HepG2 (cell line): Measurements from ENCODE around the gene TMEM255B. TPM values are rescaled to one million over a fixed set of nuclear protein-coding genes. Genes with fewer than 3 reads are reported as not detected.
A peak's percentile ranks its signal among the peaks of the same experiment; 100 is the strongest.

Experiments
- CBFB ChIP-seq: sonication (generic); formaldehyde crosslinking; IDR thresholded peaks from 2 replicates; pipeline ENCODE4 v1.4.0; 2020; ENCODE audit warnings: missing genetic modification reagents
- ISX ChIP-seq: sonication (generic); formaldehyde crosslinking; conservative IDR thresholded peaks from 2 replicates; pipeline ENCODE4 v1.5.0; 2020; ENCODE audit warnings: missing genetic modification reagents
- KDM5A ChIP-seq: fragments of 200-600 bp; sonication (generic); IDR thresholded peaks from 2 replicates; pipeline ENCODE4 v1.7.0; 2018; ENCODE audit warnings: antibody characterized with exemption, mild to moderate bottlenecking, low read length, borderline replicate concordance
- NFKB2 ChIP-seq: sonication (generic); formaldehyde crosslinking; IDR thresholded peaks from 2 replicates; pipeline ENCODE4 v1.4.0; 2020; ENCODE audit warnings: missing genetic modification reagents, borderline replicate concordance
- NRL ChIP-seq: sonication (generic); formaldehyde crosslinking; IDR thresholded peaks from 2 replicates; pipeline ENCODE4 v1.5.0; 2020; ENCODE audit warnings: missing genetic modification reagents, mild to moderate bottlenecking, moderate library complexity, borderline replicate concordance
- PITX1 ChIP-seq: sonication (generic); formaldehyde crosslinking; IDR thresholded peaks from 2 replicates; pipeline ENCODE4 v1.5.1; 2020; ENCODE audit warnings: mild to moderate bottlenecking, missing genetic modification reagents
- SALL1 ChIP-seq: sonication (generic); formaldehyde crosslinking; IDR thresholded peaks from 2 replicates; pipeline ENCODE4 v1.8.0; 2022; ENCODE audit warnings: mild to moderate bottlenecking, missing genetic modification reagents
- SNAPC4 ChIP-seq: sonication (generic); formaldehyde crosslinking; IDR thresholded peaks from 2 replicates; pipeline ENCODE4 v1.4.0; 2020; ENCODE audit warnings: mild to moderate bottlenecking, missing genetic modification reagents
- SP1 ChIP-seq, 2 experiments: fragments of 450-650 bp in 1 of 2; sonication (generic) in 1 of 2; formaldehyde crosslinking in 1 of 2; IDR thresholded peaks; 2 replicates each; pipeline versions ENCODE4 v1.4.0 to v1.6.1; 2016 to 2020; ENCODE audit warnings: missing genetic modification reagents in 1 of 2
- SUZ12 ChIP-seq: fragments of 150-350 bp; IDR thresholded peaks from 2 replicates; pipeline ENCODE4 v1.6.1; 2014; ENCODE audit warnings: low read depth, low read length
- TMF1 ChIP-seq: sonication (generic); formaldehyde crosslinking; IDR thresholded peaks from 2 replicates; pipeline ENCODE4 v1.8.1; 2022; ENCODE audit warnings: low read depth, missing genetic modification reagents
- ZFP36L2 ChIP-seq: sonication (generic); formaldehyde crosslinking; IDR thresholded peaks from 2 replicates; pipeline ENCODE4 v1.4.0; 2020; ENCODE audit warnings: missing genetic modification reagents
- ZNF207 ChIP-seq: fragments of 450-650 bp; IDR thresholded peaks from 2 replicates; pipeline ENCODE4 v1.6.1; 2016; ENCODE audit warnings: antibody characterized with exemption, borderline replicate concordance
- ZNF224 ChIP-seq: sonication (generic); formaldehyde crosslinking; IDR thresholded peaks from 2 replicates; pipeline ENCODE4 v1.5.0; 2020; ENCODE audit warnings: mild to moderate bottlenecking, missing genetic modification reagents
- ZNF235 ChIP-seq: sonication (generic); formaldehyde crosslinking; IDR thresholded peaks from 2 replicates; pipeline ENCODE4 v1.8.1; 2023; ENCODE audit warnings: mild to moderate bottlenecking, missing genetic modification reagents, borderline replicate concordance
- ZNF484 ChIP-seq: sonication (generic); formaldehyde crosslinking; IDR thresholded peaks from 2 replicates; pipeline ENCODE4 v1.5.1; 2020; ENCODE audit warnings: mild to moderate bottlenecking, low read depth, missing genetic modification reagents, borderline replicate concordance
- ZNF543 ChIP-seq: sonication (generic); formaldehyde crosslinking; IDR thresholded peaks from 2 replicates; pipeline ENCODE4 v1.4.0; 2020; ENCODE audit warnings: mild to moderate bottlenecking, missing genetic modification reagents
- ZNF562 ChIP-seq: sonication (generic); formaldehyde crosslinking; IDR thresholded peaks from 2 replicates; pipeline ENCODE4 v1.8.0; 2022; ENCODE audit warnings: missing genetic modification reagents, borderline replicate concordance
- ZNF570 ChIP-seq: sonication (generic); formaldehyde crosslinking; IDR thresholded peaks from 2 replicates; pipeline ENCODE4 v1.4.0; 2020; ENCODE audit warnings: mild to moderate bottlenecking, missing genetic modification reagents, borderline replicate concordance
- ZNF629 ChIP-seq: sonication (generic); formaldehyde crosslinking; conservative IDR thresholded peaks from 2 replicates; pipeline ENCODE4 v1.5.0; 2020; ENCODE audit warnings: missing genetic modification reagents
- ZNF782 ChIP-seq: sonication (generic); formaldehyde crosslinking; IDR thresholded peaks from 2 replicates; pipeline ENCODE4 v1.4.0; 2020; ENCODE audit warnings: missing genetic modification reagents, mild to moderate bottlenecking, borderline replicate concordance
- ZNF790 ChIP-seq: sonication (generic); formaldehyde crosslinking; IDR thresholded peaks from 2 replicates; pipeline ENCODE4 v1.8.0; 2022; ENCODE audit warnings: missing genetic modification reagents, mild to moderate bottlenecking, borderline replicate concordance
- ZNF891 ChIP-seq: sonication (generic); formaldehyde crosslinking; IDR thresholded peaks from 2 replicates; pipeline ENCODE4 v1.5.0; 2020; ENCODE audit warnings: mild to moderate bottlenecking, missing genetic modification reagents
- ZSCAN20 ChIP-seq: sonication (generic); formaldehyde crosslinking; IDR thresholded peaks from 2 replicates; pipeline ENCODE4 v1.4.0; 2020; ENCODE audit warnings: missing genetic modification reagents, mild to moderate bottlenecking, borderline replicate concordance
- polyA plus RNA-seq, 8 experiments: library from polyadenylated mRNA; depleted of rRNA in 3 of 8; stranded (reverse) in 7 of 8; unstranded in 1 of 8; fragments of >200 nt; fragmentation: Illumina TruSeq in 4 of 8; extraction: Trizol in 4 of 8; gene quantifications; 2 replicates each; pipeline versions ENCODE4 v1.2.1 to v1.2.3, GENCODE V29; 2011 to 2016; ENCODE audit warnings: low read depth in 4 of 8, missing spikeins in 1 of 8, mixed read lengths in 1 of 8; ENCODE audit not compliant: insufficient read depth in 1 of 8
- total RNA-seq, 5 experiments: library from RNA; depleted of rRNA; stranded (reverse); fragments of >200 nt; fragmentation: Illumina TruSeq; extraction: Trizol; gene quantifications; 2 replicates each; pipeline ENCODE4 v1.2.3, GENCODE V29; 2016; ENCODE audit warnings: low read depth in 1 of 5
- TF ChIP-seq, protein P1 (sequence below): sonication (generic); formaldehyde crosslinking; IDR thresholded peaks from 2 replicates; pipeline ENCODE4 v1.4.0; 2020; ENCODE audit warnings: mild to moderate bottlenecking, missing genetic modification reagents
- TF ChIP-seq, protein P2 (sequence below): IDR thresholded peaks from 2 replicates; pipeline ENCODE4 v1.6.1; 2018; ENCODE audit warnings: missing genetic modification reagents

Gene TMEM255B
- total and polyA plus RNA-seq, 2 of the 13 experiments (the other 11 are each of a cell fraction or from before 2014, with no cell fraction given): not detected

DNA sequence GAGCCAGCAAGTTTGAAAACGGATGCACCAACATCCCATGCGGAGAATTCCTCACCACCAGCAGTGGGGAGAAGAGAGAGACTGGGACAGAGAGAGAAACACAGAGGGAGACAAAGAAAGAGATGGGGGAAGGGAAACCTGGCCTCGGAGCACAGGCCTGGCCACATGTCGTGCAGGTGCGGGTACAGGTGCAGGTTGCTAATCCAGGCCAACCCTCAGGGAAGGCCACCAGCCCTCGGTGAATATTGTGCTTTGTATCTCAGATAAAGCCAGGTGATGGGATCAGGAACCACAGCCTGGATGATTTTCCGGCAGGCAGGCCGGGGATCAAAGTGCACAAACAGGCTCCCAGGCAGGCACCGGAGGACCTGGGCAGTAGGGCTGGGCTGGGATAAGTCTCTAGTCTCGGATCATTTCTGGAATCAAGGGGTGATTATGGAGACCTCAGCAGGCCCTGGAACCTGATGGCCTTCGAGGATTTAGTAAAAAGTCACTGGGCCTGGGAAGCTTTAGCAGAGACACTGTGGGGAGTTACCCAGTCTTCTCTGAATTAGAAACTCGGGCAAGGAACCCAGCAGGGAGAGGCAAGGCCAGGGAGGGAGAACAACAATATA is 101.1 kb downstream of the TMEM255B start (continued):
- TF ChIP-seq ZNF782 (CRISPR knock-in tag) (no peak), PITX1 (no peak), ZNF207 (no peak), ZNF570 (CRISPR knock-in tag) (no peak), ZFP36L2 (CRISPR knock-in tag) (no peak), ZSCAN20 (CRISPR knock-in tag) (no peak), SUZ12 (no peak), SNAPC4 (CRISPR knock-in tag) (no peak), ZNF224 (CRISPR knock-in tag) (no peak), SALL1 (CRISPR knock-in tag) (no peak), NFKB2 (no peak), KDM5A (no peak), ZNF543 (no peak), ZNF235 (CRISPR knock-in tag) (no peak), ZNF562 (CRISPR knock-in tag) (no peak), ZNF891 (CRISPR knock-in tag) (no peak), SP1 (IDR thresholded peaks at IDR 0.05) (no peak), SP1 (CRISPR knock-in tag; IDR thresholded peaks at IDR 0.05) (no peak), TMF1 (CRISPR knock-in tag) (no peak), ZNF484 (no peak), ZNF790 (CRISPR knock-in tag) (no peak), ZNF629 (CRISPR knock-in tag) (0 out of 2 replicates have a peak, but pooled peaks have one; percentile 8), CBFB (CRISPR knock-in tag) (no peak), NRL (CRISPR knock-in tag) (0 out of 2 replicates have a peak, but pooled peaks have one; percentile 50), ISX (CRISPR knock-in tag) (no peak)
- TF ChIP-seq, protein P1, sequence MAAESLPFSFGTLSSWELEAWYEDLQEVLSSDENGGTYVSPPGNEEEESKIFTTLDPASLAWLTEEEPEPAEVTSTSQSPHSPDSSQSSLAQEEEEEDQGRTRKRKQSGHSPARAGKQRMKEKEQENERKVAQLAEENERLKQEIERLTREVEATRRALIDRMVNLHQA: no peak
- TF ChIP-seq, protein P2, sequence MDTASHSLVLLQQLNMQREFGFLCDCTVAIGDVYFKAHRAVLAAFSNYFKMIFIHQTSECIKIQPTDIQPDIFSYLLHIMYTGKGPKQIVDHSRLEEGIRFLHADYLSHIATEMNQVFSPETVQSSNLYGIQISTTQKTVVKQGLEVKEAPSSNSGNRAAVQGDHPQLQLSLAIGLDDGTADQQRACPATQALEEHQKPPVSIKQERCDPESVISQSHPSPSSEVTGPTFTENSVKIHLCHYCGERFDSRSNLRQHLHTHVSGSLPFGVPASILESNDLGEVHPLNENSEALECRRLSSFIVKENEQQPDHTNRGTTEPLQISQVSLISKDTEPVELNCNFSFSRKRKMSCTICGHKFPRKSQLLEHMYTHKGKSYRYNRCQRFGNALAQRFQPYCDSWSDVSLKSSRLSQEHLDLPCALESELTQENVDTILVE (CRISPR knock-in tag): no peak
